Memory B cell (primary cell): Measurements from ENCODE around the gene NIN.

ENCODE experiments used
- ATAC-seq: fragments of 150-1000 bp; cut with Tn5 transposase; 2 replicates; pipeline ENCODE4 v1.10.0; 2021; ENCODE audit warnings: low read depth, mild to moderate bottlenecking, moderate library complexity
- DNase-seq, 2 donors: peaks; one replicate each; pipeline ENCODE4 v3.0.0; 2022; ENCODE audit warnings: low spot score in 2 of 2
- H3K27ac Mint-ChIP-seq: one replicate; pipeline ENCODE4 v1.8.0; 2022; ENCODE audit warnings: mild to moderate bottlenecking, moderate library complexity, mixed read lengths
- H3K27me3 Mint-ChIP-seq: one replicate; pipeline ENCODE4 v1.8.0; 2022; ENCODE audit warnings: mixed read lengths
- H3K36me3 Mint-ChIP-seq: one replicate; pipeline ENCODE4 v1.8.0; 2022; ENCODE audit warnings: mild to moderate bottlenecking, mixed read lengths
- H3K4me1 Mint-ChIP-seq: one replicate; pipeline ENCODE4 v1.8.0; 2022; ENCODE audit warnings: mixed read lengths
- H3K4me3 Mint-ChIP-seq: one replicate; pipeline ENCODE4 v1.8.0; 2022; ENCODE audit warnings: mild to moderate bottlenecking, moderate library complexity, mixed read lengths
- H3K9me3 Mint-ChIP-seq: one replicate; pipeline ENCODE4 v1.8.0; 2022; ENCODE audit warnings: mixed read lengths

Gene NIN

GRCh38 chr14:50830932-50831725 is at the start of gene NIN:
NIN (minus strand) TSS chr14:50831162; CDS start chr14:50822056, 9,106 bp downstream.
- H3K27me3 Mint-ChIP-seq: no peaks in the 10 kb centered on the region
- DNase-seq: peak; percentile 68 to 81
- peak; percentile 70 for ATAC-seq
- peak within 1 kb of the TSS; percentile 98 for H3K4me3 Mint-ChIP-seq
- peaks cover 54% of the 10 kb centered on the region for H3K4me1 Mint-ChIP-seq
- H3K27ac Mint-ChIP-seq: peak within 1 kb of the TSS; percentile 98
- H3K36me3 Mint-ChIP-seq: peaks cover 5% of the 10 kb centered on the region
- no peaks in the 10 kb centered on the region for H3K9me3 Mint-ChIP-seq

- H3K36me3 Mint-ChIP-seq: no peaks in the 10 kb centered on the region
- peaks cover 15% of the 10 kb centered on the region for H3K4me1 Mint-ChIP-seq
- H3K27me3 Mint-ChIP-seq: peaks cover 16% of the 10 kb centered on the region
- DNase-seq: peak in 1 of 2 donors; percentile 30
- no peak overlapping the region for H3K4me3 Mint-ChIP-seq
- peak; percentile 84 for ATAC-seq
- no peak overlapping the region for H3K27ac Mint-ChIP-seq
- no peaks in the 10 kb centered on the region for H3K9me3 Mint-ChIP-seq
Observed at GRCh38 chr14:50875359-50876070, 44.6 kb upstream of the NIN start.

- DNase-seq (no peak), ATAC-seq (peak; percentile 18)
- Mint-ChIP-seq H3K4me1 (peaks cover 15% of the 10 kb centered on the region), H3K4me3 (no peak overlapping the region), H3K9me3 (no peaks in the 10 kb centered on the region), H3K27ac (no peak overlapping the region), H3K36me3 (peaks cover 2% of the 10 kb centered on the region), H3K27me3 (peaks cover 20% of the 10 kb centered on the region)
Observed at GRCh38 chr14:50874757-50875156, 43.8 kb upstream of the NIN start.

GRCh38 chr14:50871914-50872732 is 41.2 kb upstream of the NIN start, which contains the start of gene ABHD12B:
ABHD12B (plus strand) TSS chr14:50872053; CDS start chr14:50872175, 122 bp downstream.
- H3K27me3 Mint-ChIP-seq: peaks cover 26% of the 10 kb centered on the region
- H3K36me3 Mint-ChIP-seq: peaks cover 2% of the 10 kb centered on the region
- peak within 1 kb of the TSS; percentile 11 for H3K4me3 Mint-ChIP-seq
- ATAC-seq (no peak), DNase-seq (peak in 1 of 2 donors; percentile 26)
- H3K27ac Mint-ChIP-seq: no peak within 1 kb of the TSS
- no peaks in the 10 kb centered on the region for H3K9me3 Mint-ChIP-seq
- H3K4me1 Mint-ChIP-seq: peaks cover 15% of the 10 kb centered on the region

- H3K9me3 Mint-ChIP-seq: no peaks in the 10 kb centered on the region
- H3K4me3 Mint-ChIP-seq: peak overlapping the region; percentile 11
- no peak overlapping the region for H3K27ac Mint-ChIP-seq
- ATAC-seq: no peak
- H3K4me1 Mint-ChIP-seq: peaks cover 15% of the 10 kb centered on the region
- H3K27me3 Mint-ChIP-seq: peaks cover 28% of the 10 kb centered on the region
- peaks cover 3% of the 10 kb centered on the region for H3K36me3 Mint-ChIP-seq
- DNase-seq: no peak
Observed at GRCh38 chr14:50871228-50871627, 40.3 kb upstream of the NIN start.

- Mint-ChIP-seq H3K36me3 (peaks cover 3% of the 10 kb centered on the region), H3K4me1 (peaks cover under 1% of the 10 kb centered on the region), H3K9me3 (no peaks in the 10 kb centered on the region), H3K27ac (no peak overlapping the region), H3K27me3 (peaks cover 16% of the 10 kb centered on the region), H3K4me3 (no peak overlapping the region)
- ATAC-seq (no peak), DNase-seq (no peak)
Observed at GRCh38 chr14:50865391-50866076, 34.6 kb upstream of the NIN start.

- H3K9me3 Mint-ChIP-seq: no peaks in the 10 kb centered on the region
- peaks cover 1% of the 10 kb centered on the region for H3K36me3 Mint-ChIP-seq
- no peak overlapping the region for H3K4me3 Mint-ChIP-seq
- no peaks in the 10 kb centered on the region for H3K4me1 Mint-ChIP-seq
- peaks cover 12% of the 10 kb centered on the region for H3K27me3 Mint-ChIP-seq
- H3K27ac Mint-ChIP-seq: no peak overlapping the region
- ATAC-seq (no peak), DNase-seq (no peak)
Observed at GRCh38 chr14:50864946-50865345, 34.0 kb upstream of the NIN start.

GRCh38 chr14:50864237-50864636 is 33.3 kb upstream of the NIN start:
- DNase-seq (no peak), ATAC-seq (no peak)
- no peak overlapping the region for H3K4me3 Mint-ChIP-seq
- peaks cover 6% of the 10 kb centered on the region for H3K27me3 Mint-ChIP-seq
- no peak overlapping the region for H3K27ac Mint-ChIP-seq
- no peaks in the 10 kb centered on the region for H3K9me3 Mint-ChIP-seq
- peaks cover 1% of the 10 kb centered on the region for H3K36me3 Mint-ChIP-seq
- no peaks in the 10 kb centered on the region for H3K4me1 Mint-ChIP-seq

GRCh38 chr14:50862036-50862570 is 31.1 kb upstream of the NIN start:
- peaks cover 1% of the 10 kb centered on the region for H3K36me3 Mint-ChIP-seq
- no peaks in the 10 kb centered on the region for H3K9me3 Mint-ChIP-seq
- DNase-seq (no peak), ATAC-seq (no peak)
- no peak overlapping the region for H3K27ac Mint-ChIP-seq
- H3K4me3 Mint-ChIP-seq: no peak overlapping the region
- H3K27me3 Mint-ChIP-seq: peaks cover 2% of the 10 kb centered on the region
- no peaks in the 10 kb centered on the region for H3K4me1 Mint-ChIP-seq

GRCh38 chr14:50860478-50861086 is 29.6 kb upstream of the NIN start:
- H3K36me3 Mint-ChIP-seq: no peaks in the 10 kb centered on the region
- peak overlapping the region; percentile 87 for H3K4me3 Mint-ChIP-seq
- H3K4me1 Mint-ChIP-seq: peaks cover 3% of the 10 kb centered on the region
- no peaks in the 10 kb centered on the region for H3K27me3 Mint-ChIP-seq
- H3K9me3 Mint-ChIP-seq: no peaks in the 10 kb centered on the region
- ATAC-seq: peak; percentile 75
- DNase-seq: peak; percentile 88 to 90
- H3K27ac Mint-ChIP-seq: peak overlapping the region; percentile 85

GRCh38 chr14:50859296-50859624 is 28.3 kb upstream of the NIN start:
- Mint-ChIP-seq H3K27ac (peak overlapping the region; percentile 85), H3K4me3 (peak overlapping the region; percentile 87), H3K4me1 (peaks cover 3% of the 10 kb centered on the region), H3K27me3 (no peaks in the 10 kb centered on the region), H3K9me3 (no peaks in the 10 kb centered on the region), H3K36me3 (no peaks in the 10 kb centered on the region)
- no peak for DNase-seq
- ATAC-seq: no peak

- Mint-ChIP-seq H3K9me3 (no peaks in the 10 kb centered on the region), H3K4me1 (peaks cover 3% of the 10 kb centered on the region), H3K27me3 (no peaks in the 10 kb centered on the region), H3K36me3 (no peaks in the 10 kb centered on the region), H3K4me3 (no peak overlapping the region), H3K27ac (no peak overlapping the region)
- ATAC-seq (no peak), DNase-seq (no peak)
Observed at GRCh38 chr14:50856660-50857059, 25.7 kb upstream of the NIN start.

GRCh38 chr14:50855558-50855957 is 24.6 kb upstream of the NIN start:
- DNase-seq: no peak
- Mint-ChIP-seq H3K27me3 (no peaks in the 10 kb centered on the region), H3K4me3 (no peak overlapping the region), H3K36me3 (no peaks in the 10 kb centered on the region), H3K4me1 (peaks cover 3% of the 10 kb centered on the region), H3K27ac (no peak overlapping the region), H3K9me3 (no peaks in the 10 kb centered on the region)
- ATAC-seq: no peak
